HL-60 (cell line): ENCODE data around the gene SMAD7.

Source experiments
- SPI1 ChIP-seq: IDR thresholded peaks from 2 replicates; pipeline ENCODE4 v1.6.1; 2012; ENCODE audit warnings: low read depth, mild to moderate bottlenecking, borderline replicate concordance
- TF ChIP-seq, protein P1 (sequence below): IDR thresholded peaks from one replicate; pipeline ENCODE4 v1.5.1; 2011; ENCODE audit warnings: low read length, control low read depth, inconsistent platforms; ENCODE audit not compliant: insufficient read depth

DNA sequence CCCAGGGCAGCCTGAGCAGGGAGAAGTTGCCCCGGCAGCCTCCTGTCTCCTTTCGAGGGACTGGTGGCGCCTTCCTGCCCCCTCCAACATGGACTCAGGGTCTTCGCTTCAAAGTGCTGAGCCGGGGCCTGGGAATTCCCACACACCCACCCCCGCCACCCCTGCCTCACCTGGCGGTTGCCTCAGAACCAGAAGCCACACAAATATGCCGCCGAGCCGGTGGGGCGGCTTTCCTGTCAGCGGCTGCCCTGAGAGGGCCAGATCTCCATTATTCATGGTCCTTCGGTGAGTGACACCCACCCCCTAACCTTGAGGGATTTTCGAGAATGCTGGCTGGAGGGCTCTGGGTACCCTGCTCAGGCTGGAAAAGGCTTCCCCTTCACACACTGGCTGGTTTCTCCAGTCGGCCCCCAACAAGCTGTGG is 71.7 kb downstream of the SMAD7 start:
- TF ChIP-seq, protein P1, sequence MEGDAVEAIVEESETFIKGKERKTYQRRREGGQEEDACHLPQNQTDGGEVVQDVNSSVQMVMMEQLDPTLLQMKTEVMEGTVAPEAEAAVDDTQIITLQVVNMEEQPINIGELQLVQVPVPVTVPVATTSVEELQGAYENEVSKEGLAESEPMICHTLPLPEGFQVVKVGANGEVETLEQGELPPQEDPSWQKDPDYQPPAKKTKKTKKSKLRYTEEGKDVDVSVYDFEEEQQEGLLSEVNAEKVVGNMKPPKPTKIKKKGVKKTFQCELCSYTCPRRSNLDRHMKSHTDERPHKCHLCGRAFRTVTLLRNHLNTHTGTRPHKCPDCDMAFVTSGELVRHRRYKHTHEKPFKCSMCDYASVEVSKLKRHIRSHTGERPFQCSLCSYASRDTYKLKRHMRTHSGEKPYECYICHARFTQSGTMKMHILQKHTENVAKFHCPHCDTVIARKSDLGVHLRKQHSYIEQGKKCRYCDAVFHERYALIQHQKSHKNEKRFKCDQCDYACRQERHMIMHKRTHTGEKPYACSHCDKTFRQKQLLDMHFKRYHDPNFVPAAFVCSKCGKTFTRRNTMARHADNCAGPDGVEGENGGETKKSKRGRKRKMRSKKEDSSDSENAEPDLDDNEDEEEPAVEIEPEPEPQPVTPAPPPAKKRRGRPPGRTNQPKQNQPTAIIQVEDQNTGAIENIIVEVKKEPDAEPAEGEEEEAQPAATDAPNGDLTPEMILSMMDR = no peak
- TF ChIP-seq SPI1 = no peak
